GM12892 (cell line): ENCODE data around the gene GLRX3.

Experiments
- POLR2A ChIP-seq: IDR thresholded peaks from 2 replicates; pipeline ENCODE4 v1.6.1; 2011; ENCODE audit warnings: low read depth, low read length, control low read depth
- POLR2AphosphoS5 ChIP-seq: IDR thresholded peaks from 2 replicates; pipeline ENCODE4 v1.6.1; 2011; ENCODE audit warnings: low read depth, low read length, control low read depth

DNA sequence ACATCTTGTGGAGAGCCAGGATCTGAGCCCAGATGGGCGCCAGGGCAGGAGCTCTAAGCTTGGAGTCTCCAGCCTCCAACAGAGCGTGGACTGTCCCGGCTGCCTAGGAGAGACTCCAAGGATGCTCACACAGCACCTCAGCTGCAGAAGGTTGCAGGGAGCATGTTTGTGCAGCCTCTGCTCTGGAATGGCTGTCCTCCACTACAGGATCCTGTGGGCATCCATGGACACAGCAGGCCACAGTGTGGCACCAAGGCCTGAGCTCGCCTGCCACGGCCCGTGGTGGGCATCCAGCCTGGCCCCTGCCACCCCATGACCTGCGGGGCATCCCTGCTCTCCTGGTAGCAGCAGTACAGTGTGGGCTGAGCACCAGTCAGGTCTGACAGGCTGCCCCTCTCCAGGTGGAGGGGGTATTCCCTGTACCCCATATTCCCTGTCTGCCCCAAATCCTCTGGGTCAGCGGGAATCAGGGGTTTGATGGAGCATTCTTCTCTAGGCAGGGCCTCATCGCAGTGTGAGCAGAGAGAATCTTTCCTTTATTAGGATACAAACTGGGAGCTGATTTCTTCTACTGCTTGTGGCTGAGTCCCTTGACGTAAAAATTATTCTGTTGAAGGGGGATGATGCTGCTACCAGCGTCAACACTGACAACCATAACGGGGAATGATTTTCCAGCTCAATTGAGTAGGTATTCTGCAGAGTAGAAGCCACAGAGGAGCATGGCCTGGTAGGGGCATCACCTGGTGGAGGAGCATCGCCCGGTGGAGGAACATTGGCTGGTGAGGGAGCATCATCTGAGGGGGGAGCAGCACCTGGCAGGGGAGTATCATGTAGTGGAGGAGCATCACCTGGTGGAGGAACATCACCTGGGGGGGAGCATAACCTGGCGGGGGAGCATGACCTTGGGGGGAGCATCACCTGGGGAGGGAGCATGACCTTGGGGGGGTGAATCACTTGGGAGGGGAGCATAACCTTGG lies 60.6 kb downstream of the GLRX3 start:
- TF ChIP-seq POLR2A (no peak), POLR2AphosphoS5 (no peak)
